C4-2B (cell line): ENCODE measurements around the gene PHLDA2.

Source experiments
- H3K27ac ChIP-seq: fragments of 450-650 bp; 2 replicates; pipeline ENCODE4 v1.5.1; 2017
- CTCF ChIP-seq: fragments of 450-650 bp; conservative IDR thresholded peaks from 2 replicates; pipeline ENCODE4 v1.5.1; 2017; ENCODE audit warnings: mild to moderate bottlenecking
- ZFX ChIP-seq: fragments of 450-650 bp; IDR thresholded peaks from 2 replicates; pipeline ENCODE4 v1.6.1; 2017

Gene PHLDA2

GRCh38 chr11:2896047-2896446 lies 33.2 kb downstream of the PHLDA2 start:
- TF ChIP-seq ZFX (no peak), CTCF (no peak)
- no peak overlapping the region for H3K27ac ChIP-seq

GRCh38 chr11:2893935-2894334 lies 35.3 kb downstream of the PHLDA2 start:
- H3K27ac ChIP-seq: no peak overlapping the region
- TF ChIP-seq CTCF (no peak), ZFX (no peak)

DNA sequence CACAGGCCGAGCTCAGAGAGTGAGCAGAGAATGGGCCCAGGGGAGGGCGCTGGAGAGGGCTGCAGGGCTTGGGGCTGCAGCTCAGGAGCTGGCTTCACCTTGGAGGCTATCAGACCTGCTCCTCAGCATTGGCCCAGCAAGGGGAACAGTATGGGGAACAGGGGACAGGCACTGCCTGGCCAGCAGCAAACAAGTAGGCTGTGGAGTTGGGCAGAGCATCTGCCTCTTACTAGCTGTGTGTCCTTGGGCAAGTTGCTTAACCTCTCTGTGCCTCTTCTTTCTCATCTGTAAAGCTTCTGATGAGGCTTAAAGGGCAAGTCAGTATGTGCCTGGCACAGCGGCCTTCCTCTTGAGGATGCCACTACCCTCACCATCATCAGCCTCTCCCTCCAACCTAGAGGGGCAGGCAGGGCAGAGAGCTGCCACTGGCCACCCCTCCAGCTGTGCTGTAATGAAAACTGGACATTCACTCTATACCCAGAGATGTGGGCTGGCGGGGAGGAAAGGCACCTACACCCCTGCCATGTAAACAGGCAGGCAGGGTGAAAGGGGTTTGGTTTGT lies 36.2 kb downstream of the PHLDA2 start:
- peak overlapping the region; percentile 87 for H3K27ac ChIP-seq
- TF ChIP-seq CTCF: no peak
- TF ChIP-seq ZFX: no peak

DNA sequence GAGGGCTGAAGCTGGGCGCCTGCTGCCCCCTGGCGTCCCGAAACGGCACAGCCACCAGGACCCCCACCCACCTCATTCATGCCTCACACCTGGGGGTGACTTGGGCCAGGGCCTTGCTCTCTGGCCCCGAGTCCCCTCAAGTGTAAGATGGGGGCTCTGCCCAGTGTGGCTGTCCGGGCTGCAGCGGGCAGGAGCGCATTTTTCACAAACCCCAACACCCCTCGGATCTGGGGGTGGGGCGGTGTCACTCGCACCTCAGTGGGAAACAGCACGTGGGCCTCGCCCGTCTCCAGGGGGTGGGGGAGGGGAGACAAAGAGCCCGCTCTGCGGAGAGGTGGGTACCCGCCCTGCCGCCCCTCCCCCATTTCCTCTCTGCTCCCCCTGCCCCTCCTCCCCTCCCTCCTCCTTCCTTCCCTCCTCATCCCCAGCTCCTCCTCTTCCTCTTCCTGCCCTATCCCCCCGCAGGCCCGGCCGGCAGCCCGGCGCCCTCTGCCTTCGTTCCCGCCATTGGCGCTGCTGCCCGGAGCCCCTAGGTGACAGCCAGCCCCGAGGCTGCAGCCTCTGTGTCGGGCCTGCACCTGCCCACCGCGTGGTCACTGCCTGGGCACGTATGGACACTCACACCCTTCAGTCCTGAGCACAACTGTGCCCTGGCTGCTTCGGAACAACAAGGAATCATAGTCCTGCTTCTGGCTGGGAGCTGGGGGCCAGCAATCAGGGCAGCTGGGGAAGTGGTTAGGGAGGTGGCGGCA lies 36.8 kb downstream of the PHLDA2 start:
- TF ChIP-seq CTCF (peak; percentile 97), ZFX (no peak)
- H3K27ac ChIP-seq: peak overlapping the region; percentile 87

DNA sequence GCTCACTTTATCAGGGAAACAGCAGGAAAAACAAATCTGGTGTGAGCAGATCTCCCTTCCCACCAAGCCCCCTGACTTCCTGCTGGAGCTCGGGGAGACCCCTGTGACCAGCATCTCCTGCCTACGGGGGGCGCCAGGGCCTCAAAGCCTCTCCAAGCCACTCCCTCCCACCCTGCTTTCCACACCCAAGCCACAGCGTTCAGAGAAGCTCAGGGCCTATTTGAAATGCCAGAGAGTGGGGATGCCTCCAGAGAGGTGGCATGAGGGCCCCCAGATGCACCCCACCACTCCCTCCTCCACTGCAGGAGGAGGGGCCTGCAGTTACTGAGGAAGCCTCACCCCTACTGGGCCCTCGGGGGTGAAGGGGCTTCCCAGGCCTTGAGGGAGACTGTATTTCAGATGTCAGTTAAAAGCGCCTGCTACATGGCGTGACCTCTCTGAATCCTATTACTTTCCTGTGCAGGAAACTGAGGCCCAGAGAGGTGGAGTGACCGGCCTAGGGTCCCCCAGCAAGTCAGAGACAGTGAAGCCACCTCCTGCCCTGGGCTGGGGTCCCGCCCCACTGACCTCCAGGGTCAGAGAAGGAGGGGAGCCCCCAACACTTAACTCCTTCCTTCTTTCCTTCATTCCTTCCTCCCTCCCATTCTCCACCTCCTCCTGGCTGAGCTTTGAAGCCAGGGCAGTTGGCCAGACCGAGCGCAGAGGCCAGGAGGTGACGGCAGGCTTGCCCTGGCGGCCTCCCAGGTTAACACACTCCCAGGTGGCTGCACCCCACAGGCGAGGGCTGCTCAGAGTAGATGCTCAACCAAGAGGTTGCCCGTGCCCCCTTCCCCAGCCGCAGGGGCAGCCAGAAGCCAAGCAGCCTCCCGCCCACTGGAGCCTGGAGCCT lies 37.6 kb downstream of the PHLDA2 start:
- TF ChIP-seq ZFX (no peak), CTCF (no peak)
- H3K27ac ChIP-seq: peak overlapping the region; percentile 87

- H3K27ac ChIP-seq: peak overlapping the region; percentile 87
Measured at GRCh38 chr11:2890466-2891294, 38.5 kb downstream of the PHLDA2 start.

More at GRCh38 chr11:2890466-2891294, 38.5 kb downstream of the PHLDA2 start:
- no peak for TF ChIP-seq CTCF
- no peak for TF ChIP-seq ZFX
